Measurements from ENCODE around the gene DTX3.
"Not testable (repeated sequence)": the region's sequence is repeated elsewhere in the genome, so short reads cannot be mapped to it uniquely, and the experiment has no call there.

Gene DTX3

GRCh38 chr12:57604454-57604991 is at the start of gene DTX3:
Gene DTX3 (plus strand): TSS chr12:57604824. CDS start chr12:57606518, 1,694 bp downstream.
- peak; percentile 43 to 53 for DNase-seq

- DNase-seq, result no peak
Measured at GRCh38 chr12:57554897-57555296, 49.7 kb upstream of the DTX3 start.

- DNase-seq, result no peak
Measured at GRCh38 chr12:57558864-57559263, 45.8 kb upstream of the DTX3 start.

- no peak for DNase-seq
Measured at GRCh38 chr12:57560516-57560915, 44.1 kb upstream of the DTX3 start.

GRCh38 chr12:57561117-57561516 is 43.5 kb upstream of the DTX3 start:
- DNase-seq, result not testable (repeated sequence)

- no peak for DNase-seq
Measured at GRCh38 chr12:57563358-57563757, 41.3 kb upstream of the DTX3 start.

- no peak for DNase-seq
Measured at GRCh38 chr12:57564178-57564740, 40.4 kb upstream of the DTX3 start.

GRCh38 chr12:57568838-57569237 is 35.8 kb upstream of the DTX3 start:
- DNase-seq, result no peak

GRCh38 chr12:57569858-57570257 is 34.8 kb upstream of the DTX3 start:
- DNase-seq, result no peak

GRCh38 chr12:57570438-57570837 is 34.2 kb upstream of the DTX3 start:
- not testable (repeated sequence) for DNase-seq

- no peak for DNase-seq
Measured at GRCh38 chr12:57571926-57572762, 32.5 kb upstream of the DTX3 start.

- DNase-seq, result no peak
Measured at GRCh38 chr12:57574795-57575194, 29.8 kb upstream of the DTX3 start.

GRCh38 chr12:57575771-57576612 is 28.6 kb upstream of the DTX3 start:
- DNase-seq, result no peak

- DNase-seq, result no peak
Measured at GRCh38 chr12:57576613-57577160, 27.9 kb upstream of the DTX3 start.

GRCh38 chr12:57577981-57578758 is 26.5 kb upstream of the DTX3 start:
- no peak for DNase-seq

GRCh38 chr12:57579011-57579410 is 25.6 kb upstream of the DTX3 start:
- DNase-seq, result no peak

GRCh38 chr12:57579677-57580465 is 24.8 kb upstream of the DTX3 start:
- no peak for DNase-seq

GRCh38 chr12:57580466-57580795 is 24.2 kb upstream of the DTX3 start:
- no peak for DNase-seq

GRCh38 chr12:57581802-57582201 is 22.8 kb upstream of the DTX3 start:
- DNase-seq, result no peak

GRCh38 chr12:57582440-57582839 is 22.2 kb upstream of the DTX3 start:
- DNase-seq, result no peak
